Measurements from ENCODE around the gene DENND5A. TPM values are rescaled to one million over a fixed set of nuclear protein-coding genes. Genes with fewer than 3 reads are reported as not detected.

The DENND5A gene
- total and polyA plus RNA-seq, 9 of the 15 experiments (the other 6 are each of a cell fraction or from before 2014, with no cell fraction given): 11.7 to 130 (median 46.3) TPM

DNA sequence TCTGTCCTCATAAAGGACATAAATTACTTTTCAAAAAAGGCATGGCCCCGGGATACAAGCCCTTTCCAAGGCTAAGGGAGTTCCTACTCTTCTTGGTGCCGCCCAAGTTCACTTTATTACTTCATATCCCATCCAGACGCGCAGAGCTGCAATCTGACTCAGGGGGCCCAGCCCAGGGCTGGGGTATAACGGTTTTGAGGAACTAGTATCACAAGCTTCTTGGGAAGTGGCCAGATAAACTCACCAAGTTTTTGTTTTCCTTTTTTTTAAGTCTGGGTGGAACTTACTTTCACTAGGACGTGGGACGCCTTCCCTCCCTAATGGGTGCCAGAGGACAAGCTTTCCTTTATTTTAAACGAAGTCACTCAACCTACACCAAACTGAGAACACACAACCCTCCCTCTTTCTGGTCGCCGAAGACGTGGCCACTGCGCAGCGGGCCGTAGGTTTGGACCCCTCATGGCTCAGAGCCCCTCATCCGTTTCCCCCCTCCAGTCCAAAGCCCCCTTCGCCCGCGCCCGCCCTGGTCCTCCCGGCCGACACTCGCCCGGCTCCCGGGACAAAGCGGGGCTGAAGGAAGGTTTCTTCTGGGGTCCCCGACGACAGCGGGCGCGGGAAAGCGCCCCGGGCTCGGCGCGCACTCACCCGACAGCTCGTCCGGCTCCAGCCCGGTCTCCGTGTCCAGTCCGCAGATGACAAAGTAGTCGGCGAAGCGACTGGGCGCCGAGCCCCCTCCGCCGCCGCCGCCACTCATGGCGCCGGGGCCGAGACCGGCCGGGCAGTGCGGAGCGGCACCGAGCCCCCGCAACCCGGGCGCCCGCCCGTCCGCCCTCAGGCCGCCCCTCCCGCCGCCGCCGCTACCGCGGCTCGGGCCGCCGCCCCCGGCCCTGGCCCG lies 587 bp downstream of the DENND5A start (continued):
- TF ChIP-seq CUX1 (CRISPR knock-in tag; IDR thresholded peaks at IDR 0.05) (no peak), JUN (IDR thresholded peaks at IDR 0.05; ENCODE audit: borderline replicate concordance, low read depth, low read length) (no peak), JUN (CRISPR knock-in tag; IDR thresholded peaks at IDR 0.05; ENCODE audit: borderline replicate concordance) (no peak), HMG20B (CRISPR knock-in tag; IDR thresholded peaks at IDR 0.05) (no peak), TSHZ1 (CRISPR knock-in tag; IDR thresholded peaks at IDR 0.05) (no peak), SPI1 (IDR thresholded peaks at IDR 0.05; ENCODE audit: borderline replicate concordance, low read depth, low read length) (peak; percentile 6; the same call in 1 of the 2 replicates), ZNF696 (CRISPR knock-in tag; conservative IDR thresholded peaks at IDR 0.05) (no peak), BRD9 (IDR thresholded peaks at IDR 0.05; ENCODE audit: low read depth, partially characterized antibody) (no peak), PML (IDR thresholded peaks at IDR 0.05; ENCODE audit: low read length) (no peak), TAF1 (IDR thresholded peaks at IDR 0.05; ENCODE audit: control insufficient read depth, extremely low read depth, insufficient read depth, low read length, severe bottlenecking) (peak; percentile 45), CHCHD3 (CRISPR knock-in tag; IDR thresholded peaks at IDR 0.05) (no peak), ETV1 (tag; conservative IDR thresholded peaks at IDR 0.05; ENCODE audit: low read depth) (no peak), ZNF41 (CRISPR knock-in tag; conservative IDR thresholded peaks at IDR 0.05) (no peak), SAFB2 (IDR thresholded peaks at IDR 0.05; ENCODE audit: borderline replicate concordance, low read depth, low read length, severe bottlenecking) (no peak), SAP30 (IDR thresholded peaks at IDR 0.05; ENCODE audit: borderline replicate concordance, insufficient read depth, low read depth, low read length, poor library complexity, severe bottlenecking) (no peak), ZNF3 (CRISPR knock-in tag; IDR thresholded peaks at IDR 0.05) (no peak), ZBTB7A (IDR thresholded peaks at IDR 0.05; ENCODE audit: borderline replicate concordance, control insufficient read depth, low read depth, low read length) (peak; percentile 7; the same call in 1 of the 2 replicates), TAF15 (IDR thresholded peaks at IDR 0.05; ENCODE audit: low read depth, low read length) (no peak)
